NCI-H187 (cell line): ENCODE results near the gene HOXB3.
"Not testable (repeated sequence)": the region's sequence is repeated elsewhere in the genome, so short reads cannot be mapped to it uniquely, and the experiment has no call there.

Experiments
- DNase-seq, 2 experiments: peaks; one replicate each; lab custom pipeline; 2025; lab: John Stamatoyannopoulos, UW

Gene HOXB3

GRCh38 chr17:48526608-48527546 is 63.2 kb downstream of the HOXB3 start:
- DNase-seq = no peak

- no peak for DNase-seq
Observed at GRCh38 chr17:48523010-48523409, 67.0 kb downstream of the HOXB3 start.

GRCh38 chr17:48522031-48522653 is 67.9 kb downstream of the HOXB3 start:
- DNase-seq = no peak

GRCh38 chr17:48520631-48521079 is 69.4 kb downstream of the HOXB3 start:
- no peak for DNase-seq

GRCh38 chr17:48519427-48519826 is 70.6 kb downstream of the HOXB3 start:
- DNase-seq = no peak

- no peak for DNase-seq
Observed at GRCh38 chr17:48517478-48517877, 72.6 kb downstream of the HOXB3 start.

GRCh38 chr17:48515925-48516900 is 73.8 kb downstream of the HOXB3 start:
- no peak for DNase-seq

GRCh38 chr17:48514477-48514876 is 75.6 kb downstream of the HOXB3 start:
- no peak for DNase-seq

- no peak for DNase-seq
Observed at GRCh38 chr17:48513666-48514455, 76.2 kb downstream of the HOXB3 start.

- DNase-seq = no peak
Observed at GRCh38 chr17:48513097-48513496, 76.9 kb downstream of the HOXB3 start.

- no peak for DNase-seq
Observed at GRCh38 chr17:48510761-48511604, 79.1 kb downstream of the HOXB3 start.

- no peak for DNase-seq
Observed at GRCh38 chr17:48510381-48510760, 79.7 kb downstream of the HOXB3 start.

- DNase-seq = not testable (repeated sequence)
Observed at GRCh38 chr17:48509708-48510107, 80.3 kb downstream of the HOXB3 start.

GRCh38 chr17:48506246-48506645 is 83.8 kb downstream of the HOXB3 start:
- no peak for DNase-seq

GRCh38 chr17:48505788-48506187 is 84.3 kb downstream of the HOXB3 start:
- no peak for DNase-seq

- DNase-seq = no peak
Observed at GRCh38 chr17:48504953-48505352, 85.1 kb downstream of the HOXB3 start.

- no peak for DNase-seq
Observed at GRCh38 chr17:48503747-48504146, 86.3 kb downstream of the HOXB3 start.

- DNase-seq = no peak
Observed at GRCh38 chr17:48502901-48503300, 87.1 kb downstream of the HOXB3 start.

- no peak for DNase-seq
Observed at GRCh38 chr17:48502312-48502711, 87.7 kb downstream of the HOXB3 start.
